HAP-1 (cell line): ENCODE measurements around the gene PCDH9.

Source experiments
- DNase-seq, 2 experiments: peaks; one replicate each; pipeline ENCODE4 v3.0.0-alpha.2; 2016 to 2020; ENCODE audit warnings: low spot score in 2 of 2
- H3K27me3 ChIP-seq: fragments of 250-450 bp; sonication (Bioruptor Pico); 2 replicates; pipeline ENCODE4 v1.5.1; 2020; ENCODE audit warnings: low read depth, mild to moderate bottlenecking, moderate library complexity
- H3K36me3 ChIP-seq: fragments of 250-450 bp; sonication (Bioruptor Pico); replicated peaks from 2 replicates; pipeline ENCODE4 v1.5.1; 2020; ENCODE audit warnings: mild to moderate bottlenecking
- H3K4me1 ChIP-seq: fragments of 250-450 bp; sonication (Bioruptor Pico); 2 replicates; pipeline ENCODE4 v1.5.1; 2020; ENCODE audit warnings: mild to moderate bottlenecking
- H3K4me3 ChIP-seq: fragments of 250-450 bp; sonication (Bioruptor Pico); 2 replicates; pipeline ENCODE4 v1.5.1; 2020; ENCODE audit warnings: mild to moderate bottlenecking, moderate library complexity
- H3K9me3 ChIP-seq: fragments of 250-450 bp; sonication (Bioruptor Pico); 2 replicates; pipeline ENCODE4 v1.5.1; 2020; ENCODE audit warnings: mild to moderate bottlenecking, moderate library complexity
- in situ Hi-C: fragments of 300-500 bp; cut with MboI; formaldehyde crosslinking; loops from 3 replicates; pipeline ENCODE4 v1.14.3; 2020; ENCODE audit warnings: low sequenced_read_pairs, inconsistent platforms, mixed read lengths

Gene PCDH9

GRCh38 chr13:66543780-66544179 is 686.4 kb downstream of the PCDH9 start:
- in situ Hi-C loops, result no loop called here
- no peaks in the 10 kb centered on the region for H3K36me3 ChIP-seq
- H3K4me1 ChIP-seq, result no peaks in the 10 kb centered on the region
- H3K4me3 ChIP-seq, result no peak overlapping the region
- H3K9me3 ChIP-seq, result no peaks in the 10 kb centered on the region
- no peak for DNase-seq
- no peaks in the 10 kb centered on the region for H3K27me3 ChIP-seq

- Histone ChIP-seq H3K36me3 (no peaks in the 10 kb centered on the region), H3K27me3 (no peaks in the 10 kb centered on the region), H3K4me3 (no peak overlapping the region), H3K4me1 (no peaks in the 10 kb centered on the region), H3K9me3 (no peaks in the 10 kb centered on the region)
- DNase-seq, result no peak
- in situ Hi-C loops, result no loop called here
Observed at GRCh38 chr13:66537417-66537816, 692.7 kb downstream of the PCDH9 start.

GRCh38 chr13:66536746-66537145 is 693.4 kb downstream of the PCDH9 start:
- Histone ChIP-seq H3K4me1 (no peaks in the 10 kb centered on the region), H3K4me3 (no peak overlapping the region), H3K27me3 (no peaks in the 10 kb centered on the region), H3K36me3 (no peaks in the 10 kb centered on the region), H3K9me3 (no peaks in the 10 kb centered on the region)
- in situ Hi-C loops, result no loop called here
- DNase-seq, result no peak

- peaks cover 16% of the 10 kb centered on the region for H3K4me1 ChIP-seq
- in situ Hi-C loops, result no loop called here
- H3K36me3 ChIP-seq, result no peaks in the 10 kb centered on the region
- H3K9me3 ChIP-seq, result no peaks in the 10 kb centered on the region
- H3K27me3 ChIP-seq, result no peaks in the 10 kb centered on the region
- H3K4me3 ChIP-seq, result no peak overlapping the region
- no peak for DNase-seq
Observed at GRCh38 chr13:66534561-66534960, 695.6 kb downstream of the PCDH9 start.

- in situ Hi-C loops, result no loop called here
- Histone ChIP-seq H3K27me3 (no peaks in the 10 kb centered on the region), H3K36me3 (no peaks in the 10 kb centered on the region), H3K4me3 (no peak overlapping the region), H3K4me1 (peaks cover 22% of the 10 kb centered on the region), H3K9me3 (no peaks in the 10 kb centered on the region)
- no peak for DNase-seq
Observed at GRCh38 chr13:66532845-66533244, 697.3 kb downstream of the PCDH9 start.

GRCh38 chr13:66532146-66532545 is 698.0 kb downstream of the PCDH9 start:
- H3K4me3 ChIP-seq, result no peak overlapping the region
- in situ Hi-C loops, result no loop called here
- H3K4me1 ChIP-seq, result peaks cover 22% of the 10 kb centered on the region
- H3K36me3 ChIP-seq, result no peaks in the 10 kb centered on the region
- no peaks in the 10 kb centered on the region for H3K27me3 ChIP-seq
- DNase-seq, result no peak
- no peaks in the 10 kb centered on the region for H3K9me3 ChIP-seq

- no peaks in the 10 kb centered on the region for H3K9me3 ChIP-seq
Observed at GRCh38 chr13:66530686-66531085, 699.5 kb downstream of the PCDH9 start.

GRCh38 chr13:66530158-66530557 is 700.0 kb downstream of the PCDH9 start:
- no peaks in the 10 kb centered on the region for H3K9me3 ChIP-seq
- in situ Hi-C loops, result no loop called here
- H3K36me3 ChIP-seq, result no peaks in the 10 kb centered on the region
- peaks cover 22% of the 10 kb centered on the region for H3K4me1 ChIP-seq
- H3K27me3 ChIP-seq, result no peaks in the 10 kb centered on the region
- no peak for DNase-seq
- H3K4me3 ChIP-seq, result no peak overlapping the region

More at GRCh38 chr13:66530686-66531085, 699.5 kb downstream of the PCDH9 start:
- peak; percentile 53 to 89 for DNase-seq
- H3K4me1 ChIP-seq, result peaks cover 22% of the 10 kb centered on the region
- H3K36me3 ChIP-seq, result no peaks in the 10 kb centered on the region
- H3K4me3 ChIP-seq, result no peak overlapping the region
- H3K27me3 ChIP-seq, result no peaks in the 10 kb centered on the region
- in situ Hi-C loops, result no loop called here

GRCh38 chr13:66528944-66529576 is 701.1 kb downstream of the PCDH9 start:
- in situ Hi-C loops, result no loop called here
- Histone ChIP-seq H3K36me3 (no peaks in the 10 kb centered on the region), H3K4me3 (no peak overlapping the region), H3K9me3 (no peaks in the 10 kb centered on the region), H3K4me1 (peaks cover 22% of the 10 kb centered on the region), H3K27me3 (no peaks in the 10 kb centered on the region)
- DNase-seq, result peak in 1 of 2 experiments; percentile 74

GRCh38 chr13:66528180-66528579 is 702.0 kb downstream of the PCDH9 start:
- Histone ChIP-seq H3K36me3 (no peaks in the 10 kb centered on the region), H3K9me3 (no peaks in the 10 kb centered on the region), H3K27me3 (no peaks in the 10 kb centered on the region), H3K4me1 (peaks cover 22% of the 10 kb centered on the region), H3K4me3 (no peak overlapping the region)
- in situ Hi-C loops, result no loop called here
- no peak for DNase-seq

- Histone ChIP-seq H3K9me3 (no peaks in the 10 kb centered on the region), H3K4me3 (no peak overlapping the region), H3K4me1 (peaks cover 14% of the 10 kb centered on the region), H3K27me3 (no peaks in the 10 kb centered on the region), H3K36me3 (no peaks in the 10 kb centered on the region)
- DNase-seq, result peak in 1 of 2 experiments; percentile 46
- in situ Hi-C loops, result no loop called here
Observed at GRCh38 chr13:66520511-66521355, 709.4 kb downstream of the PCDH9 start.

- DNase-seq, result no peak
- Histone ChIP-seq H3K36me3 (no peaks in the 10 kb centered on the region), H3K27me3 (no peaks in the 10 kb centered on the region), H3K4me1 (peaks cover 21% of the 10 kb centered on the region), H3K9me3 (no peaks in the 10 kb centered on the region), H3K4me3 (no peak overlapping the region)
- in situ Hi-C loops, result no loop called here
Observed at GRCh38 chr13:66519259-66519658, 710.9 kb downstream of the PCDH9 start.

GRCh38 chr13:66518068-66518467 is 712.1 kb downstream of the PCDH9 start:
- DNase-seq, result no peak
- H3K36me3 ChIP-seq, result no peaks in the 10 kb centered on the region
- H3K4me1 ChIP-seq, result peaks cover 25% of the 10 kb centered on the region
- H3K9me3 ChIP-seq, result no peaks in the 10 kb centered on the region
- in situ Hi-C loops, result no loop called here
- no peak overlapping the region for H3K4me3 ChIP-seq
- no peaks in the 10 kb centered on the region for H3K27me3 ChIP-seq

GRCh38 chr13:66513728-66514127 is 716.4 kb downstream of the PCDH9 start:
- Histone ChIP-seq H3K9me3 (no peaks in the 10 kb centered on the region), H3K4me3 (no peak overlapping the region)
- DNase-seq, result no peak

More at GRCh38 chr13:66513728-66514127, 716.4 kb downstream of the PCDH9 start:
- no peaks in the 10 kb centered on the region for H3K36me3 ChIP-seq
- in situ Hi-C loops, result no loop called here
- peaks cover 11% of the 10 kb centered on the region for H3K4me1 ChIP-seq
- H3K27me3 ChIP-seq, result no peaks in the 10 kb centered on the region
